H7 (cell line): Measurements from ENCODE around the gene ARIH1. TPM values are rescaled to one million over a fixed set of nuclear protein-coding genes. Genes with fewer than 3 reads are reported as not detected.

Source experiments
- DNase-seq: peaks from one replicate; pipeline ENCODE4 v3.0.0; 2012
- H3K27me3 ChIP-seq: 2 replicates; pipeline ENCODE4 v1.6.0; 2011; ENCODE audit warnings: mild to moderate bottlenecking, low read length; ENCODE audit not compliant: control insufficient read depth, insufficient read depth
- H3K36me3 ChIP-seq: replicated peaks from 2 replicates; pipeline ENCODE4 v1.5.1; 2011; ENCODE audit warnings: low read length; ENCODE audit not compliant: control insufficient read depth, insufficient read depth
- H3K4me3 ChIP-seq: 2 replicates; pipeline ENCODE4 v1.5.1; 2011; ENCODE audit warnings: low read depth, mild to moderate bottlenecking, control low read depth, low read length, moderate library complexity; ENCODE audit not compliant: insufficient read depth
- total RNA-seq: library from RNA; depleted of rRNA; stranded (reverse); fragments of >200 nt; shearing (Covaris generic); gene quantifications from 2 replicates; pipeline ENCODE4 v1.2.3, GENCODE V29; 2014

Gene ARIH1
- total RNA-seq, 1 experiment from 2014 or later, result 60.5 TPM

- no peaks in the 10 kb centered on the region for H3K27me3 ChIP-seq
- DNase-seq, result no peak
- no peak overlapping the region for H3K4me3 ChIP-seq
- H3K36me3 ChIP-seq, result no peaks in the 10 kb centered on the region
Observed at GRCh38 chr15:72497402-72497801, 23.3 kb downstream of the ARIH1 start.

GRCh38 chr15:72502220-72502809, 28.2 kb downstream of the ARIH1 start:
- no peaks in the 10 kb centered on the region for H3K27me3 ChIP-seq
- DNase-seq, result no peak
- no peaks in the 10 kb centered on the region for H3K36me3 ChIP-seq
- H3K4me3 ChIP-seq, result no peak overlapping the region

- H3K36me3 ChIP-seq, result no peaks in the 10 kb centered on the region
- no peak for DNase-seq
- no peak overlapping the region for H3K4me3 ChIP-seq
- no peaks in the 10 kb centered on the region for H3K27me3 ChIP-seq
Observed at GRCh38 chr15:72503147-72503546, 29.0 kb downstream of the ARIH1 start.

- DNase-seq, result no peak
- no peaks in the 10 kb centered on the region for H3K27me3 ChIP-seq
- no peak overlapping the region for H3K4me3 ChIP-seq
- H3K36me3 ChIP-seq, result no peaks in the 10 kb centered on the region
Observed at GRCh38 chr15:72507402-72508092, 33.4 kb downstream of the ARIH1 start.

- H3K4me3 ChIP-seq, result no peak overlapping the region
- H3K36me3 ChIP-seq, result no peaks in the 10 kb centered on the region
- no peaks in the 10 kb centered on the region for H3K27me3 ChIP-seq
- DNase-seq, result no peak
Observed at GRCh38 chr15:72509484-72509883, 35.4 kb downstream of the ARIH1 start.

GRCh38 chr15:72511536-72511935, 37.4 kb downstream of the ARIH1 start:
- DNase-seq, result no peak
- H3K27me3 ChIP-seq, result no peaks in the 10 kb centered on the region
- H3K4me3 ChIP-seq, result no peak overlapping the region
- no peaks in the 10 kb centered on the region for H3K36me3 ChIP-seq

GRCh38 chr15:72515591-72516389, 41.7 kb downstream of the ARIH1 start:
- Histone ChIP-seq H3K36me3 (no peaks in the 10 kb centered on the region; the same call in 1 of the 2 replicates), H3K27me3 (no peaks in the 10 kb centered on the region), H3K4me3 (no peak overlapping the region)
- DNase-seq, result no peak

- no peaks in the 10 kb centered on the region; the same call in 1 of the 2 replicates for H3K36me3 ChIP-seq
- H3K4me3 ChIP-seq, result no peak overlapping the region
- no peak for DNase-seq
- H3K27me3 ChIP-seq, result no peaks in the 10 kb centered on the region
Observed at GRCh38 chr15:72516777-72517176, 42.6 kb downstream of the ARIH1 start.

- no peaks in the 10 kb centered on the region; the same call in none of the 2 replicates for H3K36me3 ChIP-seq
- no peaks in the 10 kb centered on the region for H3K27me3 ChIP-seq
- DNase-seq, result no peak
- H3K4me3 ChIP-seq, result no peak overlapping the region
Observed at GRCh38 chr15:72521682-72522081, 47.6 kb downstream of the ARIH1 start.

- no peaks in the 10 kb centered on the region for H3K27me3 ChIP-seq
- no peak overlapping the region for H3K4me3 ChIP-seq
- no peaks in the 10 kb centered on the region for H3K36me3 ChIP-seq
- no peak for DNase-seq
Observed at GRCh38 chr15:72532991-72533601, 59.0 kb downstream of the ARIH1 start.

GRCh38 chr15:72534523-72534922, 60.4 kb downstream of the ARIH1 start:
- Histone ChIP-seq H3K4me3 (no peak overlapping the region), H3K36me3 (no peaks in the 10 kb centered on the region), H3K27me3 (no peaks in the 10 kb centered on the region)
- DNase-seq, result no peak

GRCh38 chr15:72535911-72536310, 61.8 kb downstream of the ARIH1 start:
- Histone ChIP-seq H3K4me3 (no peak overlapping the region), H3K27me3 (no peaks in the 10 kb centered on the region), H3K36me3 (no peaks in the 10 kb centered on the region; the same call in 1 of the 2 replicates)
- no peak for DNase-seq

GRCh38 chr15:72536506-72536905, 62.4 kb downstream of the ARIH1 start:
- Histone ChIP-seq H3K27me3 (no peaks in the 10 kb centered on the region), H3K36me3 (no peaks in the 10 kb centered on the region; the same call in 1 of the 2 replicates), H3K4me3 (no peak overlapping the region)
- DNase-seq, result no peak

GRCh38 chr15:72538931-72539330, 64.8 kb downstream of the ARIH1 start:
- H3K36me3 ChIP-seq, result no peaks in the 10 kb centered on the region; the same call in 1 of the 2 replicates
- no peak overlapping the region for H3K4me3 ChIP-seq
- no peaks in the 10 kb centered on the region for H3K27me3 ChIP-seq
- no peak for DNase-seq
